NB4 (cell line): Measurements from ENCODE around the gene SMYD3.

Experiments
- CTCF ChIP-seq: IDR thresholded peaks from one replicate; pipeline ENCODE4 v1.5.1; 2012; ENCODE audit warnings: low read depth, low read length
- MAX ChIP-seq: IDR thresholded peaks from 2 replicates; pipeline ENCODE4 v1.6.1; 2011; ENCODE audit warnings: low read depth, low read length
- MYC ChIP-seq: IDR thresholded peaks from 2 replicates; pipeline ENCODE4 v1.6.1; 2011; ENCODE audit warnings: low read depth, low read length
- POLR2A ChIP-seq: IDR thresholded peaks from 2 replicates; pipeline ENCODE4 v1.6.1; 2011; ENCODE audit warnings: mild to moderate bottlenecking; ENCODE audit not compliant: insufficient read length; ENCODE audit errors: extremely low read depth

GRCh38 chr1:246176126-246177024 lies 330.7 kb downstream of the SMYD3 start:
- TF ChIP-seq CTCF, result no peak
- TF ChIP-seq POLR2A, result no peak
- no peak for TF ChIP-seq MYC
- TF ChIP-seq MAX, result no peak
